ENCODE measurements around the gene GPR39. TPM values are rescaled to one million over a fixed set of nuclear protein-coding genes. Genes with fewer than 3 reads are reported as not detected.

GPR39 gene
- total RNA-seq, 1 experiment from 2014 or later, result 0.50 TPM

DNA sequence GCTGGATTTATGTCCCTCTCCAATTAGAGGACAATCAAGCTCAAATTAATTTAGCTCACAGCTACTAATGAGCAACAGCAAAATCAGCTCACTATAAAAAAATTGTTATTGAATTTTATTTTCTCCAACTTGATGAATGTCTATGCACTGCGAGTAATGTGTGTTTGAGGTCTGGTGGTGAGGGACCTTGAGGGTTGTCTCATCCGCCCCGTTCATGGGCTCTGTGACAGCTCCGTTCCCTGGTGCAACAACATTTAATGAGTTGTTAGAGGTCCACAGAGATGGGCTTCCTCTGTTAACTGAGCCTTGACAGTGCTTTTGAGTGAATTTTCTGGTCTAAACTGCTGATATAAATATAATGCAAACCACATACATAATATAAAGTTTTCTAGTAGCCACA, 101.7 kb downstream of the GPR39 start:
- TF ChIP-seq, protein P1, sequence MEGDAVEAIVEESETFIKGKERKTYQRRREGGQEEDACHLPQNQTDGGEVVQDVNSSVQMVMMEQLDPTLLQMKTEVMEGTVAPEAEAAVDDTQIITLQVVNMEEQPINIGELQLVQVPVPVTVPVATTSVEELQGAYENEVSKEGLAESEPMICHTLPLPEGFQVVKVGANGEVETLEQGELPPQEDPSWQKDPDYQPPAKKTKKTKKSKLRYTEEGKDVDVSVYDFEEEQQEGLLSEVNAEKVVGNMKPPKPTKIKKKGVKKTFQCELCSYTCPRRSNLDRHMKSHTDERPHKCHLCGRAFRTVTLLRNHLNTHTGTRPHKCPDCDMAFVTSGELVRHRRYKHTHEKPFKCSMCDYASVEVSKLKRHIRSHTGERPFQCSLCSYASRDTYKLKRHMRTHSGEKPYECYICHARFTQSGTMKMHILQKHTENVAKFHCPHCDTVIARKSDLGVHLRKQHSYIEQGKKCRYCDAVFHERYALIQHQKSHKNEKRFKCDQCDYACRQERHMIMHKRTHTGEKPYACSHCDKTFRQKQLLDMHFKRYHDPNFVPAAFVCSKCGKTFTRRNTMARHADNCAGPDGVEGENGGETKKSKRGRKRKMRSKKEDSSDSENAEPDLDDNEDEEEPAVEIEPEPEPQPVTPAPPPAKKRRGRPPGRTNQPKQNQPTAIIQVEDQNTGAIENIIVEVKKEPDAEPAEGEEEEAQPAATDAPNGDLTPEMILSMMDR (conservative IDR thresholded peaks at IDR 0.05), result no peak
- H3K27me3 Mint-ChIP-seq (ENCODE audit: low read depth), result no peaks in the 10 kb centered on the region; the same call in 1 of the 2 replicates

More for the DNA sequence above, 101.7 kb downstream of the GPR39 start:
- H3K79me1 ChIP-seq (ENCODE audit: insufficient read depth, low read depth, low read length, poor library complexity, severe bottlenecking), result no peaks in the 10 kb centered on the region
- Mint-ChIP-seq H3K4me3 (no peak overlapping the region), H3K36me3 (ENCODE audit: insufficient read depth in 1 of 3, low read depth in 3 of 3) (no peaks in the 10 kb centered on the region), H3K9me3 (no peaks in the 10 kb centered on the region), H3K27ac (no peak overlapping the region), H3K4me1 (peaks cover 0 to 12% of the 10 kb centered on the region in 2 experiments; a peak in 2 of 4 replicates)
- no peak overlapping the region for H3K23ac ChIP-seq (ENCODE audit: insufficient read length, low read depth, low read length)
- no peak overlapping the region for H2BK20ac ChIP-seq (ENCODE audit: low read depth, low read length, poor library complexity, severe bottlenecking)
- H4K91ac ChIP-seq (ENCODE audit: insufficient read length, low read depth, low read length), result no peak overlapping the region
- H3K4me2 ChIP-seq (ENCODE audit: insufficient read depth, insufficient read length, low read length), result no peak overlapping the region
- no peak overlapping the region for H3K27ac ChIP-seq (ENCODE audit: insufficient read length, low read depth, low read length)
- H3K79me2 ChIP-seq (ENCODE audit: insufficient read depth, low read length), result no peaks in the 10 kb centered on the region
- H3K4me1 ChIP-seq (ENCODE audit: insufficient read depth, low read length), result no peaks in the 10 kb centered on the region
- no peak overlapping the region for H3T11ph ChIP-seq (ENCODE audit: low read length)
- no peak overlapping the region for H2BK15ac ChIP-seq (ENCODE audit: low read depth, low read length)
- no peak overlapping the region for H3K14ac ChIP-seq (ENCODE audit: insufficient read depth, low read length)
- no peak overlapping the region for H2BK12ac ChIP-seq (ENCODE audit: insufficient read length, low read depth, low read length)
- no peak overlapping the region for H2BK5ac ChIP-seq (ENCODE audit: insufficient read length, low read length)
- no peaks in the 10 kb centered on the region for H3K27me3 ChIP-seq (ENCODE audit: insufficient read depth, low read length)
- no peak overlapping the region for H4K5ac ChIP-seq (ENCODE audit: insufficient read length, low read depth, low read length)
- DNase-seq, result no peak
- H3K4ac ChIP-seq (ENCODE audit: low read depth, low read length), result no peak overlapping the region
- H3K23me2 ChIP-seq (ENCODE audit: insufficient read length, low read depth, low read length, poor library complexity, severe bottlenecking), result no peaks in the 10 kb centered on the region
- H4K20me1 ChIP-seq (ENCODE audit: control insufficient read depth, insufficient read depth, insufficient read length), result no peaks in the 10 kb centered on the region
- no peak overlapping the region for H2AK5ac ChIP-seq (ENCODE audit: insufficient read length, low read length)
- no CpG with 5 or more reads among the region's 4 CpGs for WGBS (ENCODE audit: extremely low coverage, insufficient read length, low lambda C conversion rate)
- no peak overlapping the region for H3K9ac ChIP-seq (ENCODE audit: extremely low read depth, insufficient read length, low read length)
- no peaks in the 10 kb centered on the region for H3K9me3 ChIP-seq (ENCODE audit: control insufficient read depth, low read depth, low read length)
- no peak overlapping the region for H4K8ac ChIP-seq (replicated peaks; ENCODE audit: insufficient read length, low read depth, low read length)
- H2AFZ ChIP-seq (ENCODE audit: low read length), result no peak overlapping the region
- H3K56ac ChIP-seq (ENCODE audit: insufficient read length, low read depth, low read length), result no peak overlapping the region
- no peak overlapping the region for H3K18ac ChIP-seq (ENCODE audit: insufficient read length, low read depth, low read length)
- H2BK120ac ChIP-seq (ENCODE audit: low read depth, low read length, poor library complexity, severe bottlenecking), result no peak overlapping the region

All from H9 (cell line).